ENCODE measurements around the gene NPTX1.

NPTX1 gene

GRCh38 chr17:80499961-80500665, 23.7 kb upstream of the NPTX1 start:
- DNase-seq, result no peak
- Histone ChIP-seq H3K36me3 (no peaks in the 10 kb centered on the region), H3K27me3 (peaks cover 6% of the 10 kb centered on the region; the same call in 1 of the 2 replicates), H3K4me1 (peaks cover 4% of the 10 kb centered on the region; the same call in 1 of the 2 replicates), H3K4me3 (ENCODE audit: low read depth, low read length) (no peak overlapping the region), H3K9me3 (no peaks in the 10 kb centered on the region)
- no peak for TF ChIP-seq CTCF (IDR thresholded peaks at IDR 0.05; ENCODE audit: low read depth, low read length)

- Histone ChIP-seq H3K36me3 (no peaks in the 10 kb centered on the region), H3K4me3 (ENCODE audit: low read depth, low read length) (no peak overlapping the region), H3K4me1 (peaks cover 4% of the 10 kb centered on the region; the same call in 1 of the 2 replicates), H3K27me3 (peaks cover under 1% of the 10 kb centered on the region; the same call in 1 of the 2 replicates), H3K9me3 (no peaks in the 10 kb centered on the region)
- TF ChIP-seq CTCF (IDR thresholded peaks at IDR 0.05; ENCODE audit: low read depth, low read length), result no peak
- no peak for DNase-seq
Observed at GRCh38 chr17:80499560-80499959, 23.2 kb upstream of the NPTX1 start.

GRCh38 chr17:80498920-80499410, 22.6 kb upstream of the NPTX1 start:
- TF ChIP-seq CTCF (IDR thresholded peaks at IDR 0.05; ENCODE audit: low read depth, low read length), result no peak
- Histone ChIP-seq H3K9me3 (no peaks in the 10 kb centered on the region), H3K4me3 (ENCODE audit: low read depth, low read length) (no peak overlapping the region), H3K36me3 (no peaks in the 10 kb centered on the region), H3K4me1 (peaks cover 4% of the 10 kb centered on the region; the same call in 1 of the 2 replicates), H3K27me3 (no peaks in the 10 kb centered on the region)
- DNase-seq, result no peak

GRCh38 chr17:80498242-80498919, 22.0 kb upstream of the NPTX1 start:
- TF ChIP-seq CTCF (IDR thresholded peaks at IDR 0.05; ENCODE audit: low read depth, low read length), result no peak
- Histone ChIP-seq H3K4me3 (ENCODE audit: low read depth, low read length) (no peak overlapping the region), H3K36me3 (no peaks in the 10 kb centered on the region), H3K4me1 (peaks cover 4% of the 10 kb centered on the region; the same call in 1 of the 2 replicates), H3K9me3 (no peaks in the 10 kb centered on the region), H3K27me3 (no peaks in the 10 kb centered on the region)
- DNase-seq, result no peak

DNA sequence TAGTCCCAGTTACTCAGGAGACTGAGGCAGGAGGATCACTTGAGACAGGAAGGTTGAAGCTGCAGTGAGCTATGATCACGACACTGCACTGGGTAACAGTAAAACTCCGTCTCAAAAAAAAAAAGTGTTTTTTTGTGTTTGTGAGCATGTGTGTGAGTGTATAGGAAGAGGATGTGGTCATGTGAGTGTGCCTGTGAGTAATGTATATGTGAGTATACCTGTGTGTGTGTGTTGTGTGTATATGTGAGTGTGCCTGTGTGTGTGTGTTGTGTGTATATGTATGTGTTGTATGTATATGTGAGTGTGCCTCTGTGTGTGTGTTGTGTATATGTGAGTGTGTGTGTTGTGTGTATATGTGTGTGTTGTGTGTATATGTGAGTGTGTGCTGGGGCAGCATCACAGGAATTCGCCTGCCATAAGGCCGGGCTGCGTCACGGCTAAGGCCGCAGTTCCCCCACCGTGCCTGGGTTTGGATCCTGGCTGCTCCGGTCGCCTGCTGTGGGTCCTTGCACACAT, 21.4 kb upstream of the NPTX1 start:
- H3K27me3 ChIP-seq, result no peaks in the 10 kb centered on the region
- DNase-seq, result no peak
- no peaks in the 10 kb centered on the region for H3K9me3 ChIP-seq
- no peak for TF ChIP-seq CTCF (IDR thresholded peaks at IDR 0.05; ENCODE audit: low read depth, low read length)
- H3K4me1 ChIP-seq, result peaks cover 6% of the 10 kb centered on the region
- no peak overlapping the region for H3K4me3 ChIP-seq (ENCODE audit: low read depth, low read length)
- no peaks in the 10 kb centered on the region for H3K36me3 ChIP-seq
